GM10248 (cell line): Measurements from ENCODE around the gene SNRNP200.

Source experiments
- CTCF ChIA-PET: fragments of 300-600 bp; sonication (Branson Sonifier 250); formaldehyde crosslinking; extraction: SDS; loops from one replicate; lab custom pipeline; 2021; ENCODE audit warnings: antibody characterized with exemption; lab: Yijun Ruan, JAX
- POLR2A ChIA-PET: fragments of 350-650 bp; sonication (Branson Sonifier 250); formaldehyde crosslinking; extraction: SDS; loops from one replicate; lab custom pipeline; 2020; ENCODE audit warnings: antibody characterized with exemption; lab: Yijun Ruan, JAX
- DNase-seq: peaks from one replicate; pipeline ENCODE4 v3.0.0; 2012; ENCODE audit errors: extremely low spot score
- CTCF ChIP-seq: IDR thresholded peaks from 2 replicates; pipeline ENCODE4 v1.5.1; 2012; ENCODE audit warnings: mild to moderate bottlenecking, low read depth; ENCODE audit errors: extremely low read depth, missing control alignments, control extremely low read depth

The SNRNP200 gene

GRCh38 chr2:96336104-96336775 is 30.9 kb upstream of the SNRNP200 start:
- ChIA-PET POLR2A (interaction anchor here (0.7 to 1.4 kb wide), 6 partner anchors 8 to 192 kb away, joined by 3 to 12 read pairs (median 4); partner anchors contain the start of genes DUSP2 and ITPRIPL1), CTCF (interaction anchor here (0.7 to 3.8 kb wide), 9 partner anchors 10 to 197 kb away, joined by 3 to 30 read pairs (median 4); partner anchors contain the start of genes ASTL and ITPRIPL1)
- DNase-seq, result no peak
- no peak for TF ChIP-seq CTCF

- ChIA-PET CTCF (interaction anchor here (1.0 to 1.6 kb wide), 6 partner anchors 8 to 192 kb away, joined by 3 to 9 read pairs (median 4); partner anchors contain the start of gene ITPRIPL1), POLR2A (no interaction called here)
- TF ChIP-seq CTCF, result no peak
- DNase-seq, result no peak
These were observed 28.4 kb upstream of the SNRNP200 start for GRCh38 chr2:96333708-96334107.

- CTCF ChIA-PET, result interaction anchor here (1.3 to 2.3 kb wide), 3 partner anchors 9 to 179 kb away, joined by 3 to 7 read pairs (median 4); no protein-coding TSS in a partner anchor
- no peak for DNase-seq
- no peak for TF ChIP-seq CTCF
- POLR2A ChIA-PET, result no interaction called here
These were observed 25.1 kb upstream of the SNRNP200 start for GRCh38 chr2:96330407-96330806.

- ChIA-PET POLR2A (no interaction called here), CTCF (interaction anchor here (1.7 to 2.3 kb wide), 2 partner anchors 8 to 11 kb away, joined by 4 to 7 read pairs; no protein-coding TSS in a partner anchor)
- no peak for TF ChIP-seq CTCF
- DNase-seq, result no peak
These were observed 24.5 kb upstream of the SNRNP200 start for GRCh38 chr2:96329874-96330273.

GRCh38 chr2:96329456-96329855 is 24.1 kb upstream of the SNRNP200 start:
- CTCF ChIA-PET, result interaction anchor here (2.3 kb wide), 1 partner anchor 11 kb away, joined by 7 read pairs; no protein-coding TSS in a partner anchor
- no peak for DNase-seq
- no peak for TF ChIP-seq CTCF
- POLR2A ChIA-PET, result no interaction called here

GRCh38 chr2:96326990-96327820 is 21.9 kb upstream of the SNRNP200 start:
- ChIA-PET CTCF (interaction anchor here (2.0 to 5.6 kb wide), 2 partner anchors 9 to 182 kb away, joined by 6 to 30 read pairs; partner anchors contain the start of gene NCAPH), POLR2A (no interaction called here)
- TF ChIP-seq CTCF, result no peak
- no peak for DNase-seq
